GM23248 (cell line): Measurements from ENCODE around the gene LMOD1.

Experiments
- EZH2 ChIP-seq: fragments of 200-600 bp; sonication (generic); IDR thresholded peaks from 2 replicates; pipeline ENCODE4 v1.6.1; 2018; ENCODE audit warnings: antibody characterized with exemption, mild to moderate bottlenecking; ENCODE audit not compliant: insufficient read depth, poor library complexity, severe bottlenecking
- EZH2phosphoT487 ChIP-seq: fragments of 200-600 bp; sonication (generic); IDR thresholded peaks from 2 replicates; pipeline ENCODE4 v1.6.1; 2018; ENCODE audit warnings: antibody characterized with exemption, moderate library complexity, mild to moderate bottlenecking, low read depth; ENCODE audit not compliant: insufficient read depth

DNA sequence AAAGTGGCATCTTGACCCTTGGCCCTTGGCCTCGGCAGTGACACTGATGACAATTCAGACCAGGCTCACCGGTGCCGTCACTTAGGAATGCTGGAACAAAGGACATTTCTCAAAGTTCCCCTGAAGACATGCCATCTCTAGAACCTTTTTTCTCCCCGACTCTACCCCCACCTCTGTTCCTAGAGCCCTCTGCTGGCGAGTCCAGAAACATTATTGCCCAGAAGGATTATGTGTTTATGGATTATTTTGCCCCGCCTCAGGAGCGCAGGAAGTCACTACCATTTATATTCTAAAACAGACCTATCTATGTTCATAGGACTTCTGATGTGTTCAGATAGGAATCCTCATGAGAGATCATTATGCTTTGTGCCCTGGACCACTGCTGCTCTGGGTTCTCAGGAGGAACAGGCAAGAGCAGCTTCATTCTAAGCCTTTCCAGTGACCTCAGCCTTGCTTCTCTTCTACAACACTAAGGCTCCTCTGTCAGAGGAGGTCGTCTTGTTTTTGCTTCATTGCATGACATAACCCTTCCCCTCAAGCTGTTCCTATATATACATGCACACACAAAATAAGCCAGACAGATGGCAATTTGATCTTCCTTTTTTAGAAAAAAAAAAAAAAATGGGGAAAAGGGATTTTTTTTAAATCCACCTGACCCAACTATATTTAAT is 70.1 kb downstream of the LMOD1 start:
- TF ChIP-seq EZH2 (no peak), EZH2phosphoT487 (no peak)
